Pancreas (tissue), 10 donors: ENCODE data around the gene HHAT. TPM values are rescaled to one million over a fixed set of nuclear protein-coding genes. Genes with fewer than 3 reads are reported as not detected.

Experiments
- ATAC-seq, 4 donors: fragments of 200-7000 bp; cut with Tn5 transposase; one replicate each; pipeline versions ENCODE4 v1.8.0 to v1.9.1; 2020; ENCODE audit warnings: mild to moderate bottlenecking in 4 of 4, moderate library complexity in 4 of 4
- DNase-seq, 6 donors: peaks; one replicate each; pipeline ENCODE4 v3.0.0-alpha.2; 2020
- FAIRE-seq: peaks from 2 replicates; lab custom pipeline; 2012; peaks lifted over from hg19 to GRCh38; lab: Jason Lieb, UNC
- H3K27ac ChIP-seq, 4 donors: fragments of 200-600 bp; sonication (generic); 1 replicate in 3 of 4; 2 replicates in 1 of 4; pipeline versions ENCODE4 v1.5.0 to v1.8.0; 2020
- H3K27me3 ChIP-seq, 4 donors: fragments of 200-600 bp; one replicate each; pipeline ENCODE4 v1.8.0; 2021
- H3K36me3 ChIP-seq, 3 donors: fragments of 200-600 bp; sonication (generic) in 1 of 3; one replicate each; pipeline versions ENCODE4 v1.5.0 to v1.8.0; 2020 to 2021
- H3K4me1 ChIP-seq, 3 donors: fragments of 200-600 bp; one replicate each; pipeline ENCODE4 v1.8.0; 2021
- H3K4me3 ChIP-seq, 4 donors: fragments of 200-600 bp; sonication (generic) in 2 of 4; one replicate each; pipeline versions ENCODE4 v1.5.0 to v1.8.0; 2020 to 2021
- H3K9me3 ChIP-seq, 4 donors: fragments of 200-600 bp; one replicate each; pipeline ENCODE4 v1.8.0; 2021
- CTCF ChIP-seq, 4 donors: fragments of 200-600 bp; sonication (generic) in 3 of 4; IDR thresholded peaks; one replicate each; pipeline versions ENCODE4 v1.5.0 to v1.8.0; 2021; ENCODE audit warnings: antibody characterized with exemption in 4 of 4
- WGBS, 2 donors: extraction: QIAGEN DNeasy Blood & Tissue Kit; methylation state at CpG; one replicate each; pipeline ENCODE4 v1.1.7; 2013; 5-methylcytosine and 5-hydroxymethylcytosine counted together
- intact Hi-C, 3 donors: fragments of 100-400 bp; cut with DNase I; formaldehyde crosslinking; loops; one replicate each; pipeline versions ENCODE4 v1.11.1 to v1.14.2; 2022
- polyA plus RNA-seq, 2 donors: library from polyadenylated mRNA; stranded (reverse); fragments of 200-250 nt; gene quantifications; one replicate each; pipeline ENCODE4 v1.2.3, GENCODE V29; 2013
- total RNA-seq, 6 donors: library from RNA; stranded (reverse); fragmentation: NEBNext Ultra II Directional in 4 of 6; extraction: Animal tissue kit (Norgen Biotek cat#: 25700) in 4 of 6; gene quantifications; one replicate each; pipeline versions ENCODE4 v1.2.1 to v1.2.4, GENCODE V29; 2021 to 2023
- donor health status: healthy with polysubstance abuse.
- donor health status: DM: no; HTN: no; CAD: no; lungs with moderate emphysema.
- donor health status: DM: no; HTN: no; CAD: no.
- donor health status: control.
- donor health status: control.
- donor health status: Bipolar disorder and iron deficiency.
- donor health status: DM: yes; HTN: yes; CAD: no.
- donor health status: DM: no; HTN: no; CAD: no.
- donor health status: DM: no; HTN: no; CAD: no.
- donor health status: DM: yes; HTN: yes; CAD: no.

The HHAT gene
- total and polyA plus RNA-seq, 8 donors: 1.3 to 4.1 (median 2.4) TPM

- H3K4me1 ChIP-seq: no peaks in the 10 kb centered on the region
- ATAC-seq: no peak
- intact Hi-C loops: no loop called here
- DNase-seq: no peak
- no peak for FAIRE-seq
- H3K27me3 ChIP-seq: no peaks in the 10 kb centered on the region
- H3K36me3 ChIP-seq: no peaks in the 10 kb centered on the region
- H3K27ac ChIP-seq: no peak overlapping the region
- no peak for TF ChIP-seq CTCF (IDR thresholded peaks at IDR 0.05)
- H3K9me3 ChIP-seq: no peaks in the 10 kb centered on the region
- H3K4me3 ChIP-seq: no peak overlapping the region
These were observed 55.9 kb downstream of the HHAT start for GRCh38 chr1:210384625-210385024.

- no peaks in the 10 kb centered on the region for H3K27me3 ChIP-seq
- no peaks in the 10 kb centered on the region for H3K36me3 ChIP-seq
- ATAC-seq (no peak), FAIRE-seq (no peak), DNase-seq (no peak)
- intact Hi-C loops: no loop called here
- no peak for TF ChIP-seq CTCF (IDR thresholded peaks at IDR 0.05)
- no peak overlapping the region for H3K27ac ChIP-seq
- no peak overlapping the region for H3K4me3 ChIP-seq
- no peaks in the 10 kb centered on the region for H3K9me3 ChIP-seq
- no peaks in the 10 kb centered on the region for H3K4me1 ChIP-seq
These were observed 56.5 kb downstream of the HHAT start for GRCh38 chr1:210385228-210385627.

- Histone ChIP-seq H3K4me1 (no peaks in the 10 kb centered on the region), H3K27ac (no peak overlapping the region), H3K4me3 (no peak overlapping the region), H3K27me3 (no peaks in the 10 kb centered on the region), H3K9me3 (no peaks in the 10 kb centered on the region), H3K36me3 (no peaks in the 10 kb centered on the region)
- DNase-seq: no peak
- ATAC-seq: no peak
- TF ChIP-seq CTCF (IDR thresholded peaks at IDR 0.05): no peak
- intact Hi-C loops: no loop called here
- WGBS, 2 donors: 75 to 85% methylated on average over 6 of the region's 6 CpGs
- no peak for FAIRE-seq
These were observed 65.6 kb downstream of the HHAT start for GRCh38 chr1:210394281-210394821.

GRCh38 chr1:210396541-210396940, 67.8 kb downstream of the HHAT start:
- H3K9me3 ChIP-seq: no peaks in the 10 kb centered on the region
- intact Hi-C loops: no loop called here
- no peaks in the 10 kb centered on the region for H3K4me1 ChIP-seq
- H3K36me3 ChIP-seq: no peaks in the 10 kb centered on the region
- H3K27me3 ChIP-seq: no peaks in the 10 kb centered on the region
- FAIRE-seq: no peak
- H3K4me3 ChIP-seq: no peak overlapping the region
- 85 to 97% methylated on average over 1 of the region's 1 CpG for WGBS, 2 donors
- no peak for ATAC-seq
- no peak for TF ChIP-seq CTCF (IDR thresholded peaks at IDR 0.05)
- no peak for DNase-seq
- H3K27ac ChIP-seq: no peak overlapping the region

GRCh38 chr1:210397252-210397651, 68.5 kb downstream of the HHAT start:
- intact Hi-C loops: no loop called here
- Histone ChIP-seq H3K9me3 (no peaks in the 10 kb centered on the region), H3K36me3 (no peaks in the 10 kb centered on the region), H3K4me3 (no peak overlapping the region), H3K27ac (no peak overlapping the region), H3K4me1 (no peaks in the 10 kb centered on the region), H3K27me3 (no peaks in the 10 kb centered on the region)
- FAIRE-seq: no peak
- 90 to 93% methylated on average over 1 of the region's 1 CpG for WGBS, 2 donors
- no peak for ATAC-seq
- no peak for TF ChIP-seq CTCF (IDR thresholded peaks at IDR 0.05)
- DNase-seq: no peak
